ENCODE data around the gene ZNF75A.
"Not testable (repeated sequence)": the region's sequence is repeated elsewhere in the genome, so short reads cannot be mapped to it uniquely, and the experiment has no call there.

The ZNF75A gene

GRCh38 chr16:3305109-3306068 is at the start of gene ZNF75A, which contains the start of gene TIGD7:
Gene ZNF75A, plus strand, starts transcription at chr16:3305497. Its CDS starts 2,932 bp downstream, at chr16:3308429.
Gene TIGD7, minus strand, starts transcription at chr16:3305430. Its CDS starts 4,816 bp downstream, at chr16:3300614.
- DNase-seq (ENCODE audit: low read depth): peak; percentile 74

- no peak for DNase-seq (ENCODE audit: low read depth)
These were observed 49.0 kb upstream of the ZNF75A start, which contains the start of gene MEFV for GRCh38 chr16:3256146-3256865. Gene MEFV, minus strand, starts transcription at chr16:3256633. Its CDS starts 46 bp downstream, at chr16:3256587.

- DNase-seq (ENCODE audit: low read depth): no peak
These were observed 48.3 kb upstream of the ZNF75A start for GRCh38 chr16:3256866-3257465.

GRCh38 chr16:3259836-3260235 is 45.5 kb upstream of the ZNF75A start:
- no peak for DNase-seq (ENCODE audit: low read depth)

- DNase-seq (ENCODE audit: low read depth): no peak
These were observed 42.8 kb upstream of the ZNF75A start for GRCh38 chr16:3262517-3262916.

- DNase-seq (ENCODE audit: low read depth): peak; percentile 94
These were observed 40.9 kb upstream of the ZNF75A start for GRCh38 chr16:3264137-3265036.

GRCh38 chr16:3266873-3267537 is 38.3 kb upstream of the ZNF75A start:
- DNase-seq (ENCODE audit: low read depth): no peak

- DNase-seq (ENCODE audit: low read depth): no peak
These were observed 37.0 kb upstream of the ZNF75A start for GRCh38 chr16:3268294-3268693.

GRCh38 chr16:3270718-3271117 is 34.6 kb upstream of the ZNF75A start:
- not testable (repeated sequence) for DNase-seq (ENCODE audit: low read depth)

GRCh38 chr16:3271281-3271680 is 34.0 kb upstream of the ZNF75A start:
- not testable (repeated sequence) for DNase-seq (ENCODE audit: low read depth)

GRCh38 chr16:3274490-3274889 is 30.8 kb upstream of the ZNF75A start:
- no peak for DNase-seq (ENCODE audit: low read depth)

GRCh38 chr16:3274947-3275346 is 30.4 kb upstream of the ZNF75A start:
- DNase-seq (ENCODE audit: low read depth): no peak

- DNase-seq (ENCODE audit: low read depth): no peak
These were observed 28.6 kb upstream of the ZNF75A start for GRCh38 chr16:3276679-3277078.

GRCh38 chr16:3281222-3281820 is 24.0 kb upstream of the ZNF75A start:
- no peak for DNase-seq (ENCODE audit: low read depth)

GRCh38 chr16:3282103-3282729 is 23.1 kb upstream of the ZNF75A start:
- DNase-seq (ENCODE audit: low read depth): peak; percentile 10

- DNase-seq (ENCODE audit: low read depth): peak; percentile 86
These were observed 22.4 kb upstream of the ZNF75A start, which contains the start of gene ZNF263 for GRCh38 chr16:3282730-3283542. Gene ZNF263, plus strand, starts transcription at chr16:3283491. Its CDS starts 328 bp downstream, at chr16:3283819.

- no peak for DNase-seq (ENCODE audit: low read depth)
These were observed 21.5 kb upstream of the ZNF75A start for GRCh38 chr16:3283543-3284447.

GRCh38 chr16:3285131-3285530 is 20.2 kb upstream of the ZNF75A start:
- no peak for DNase-seq (ENCODE audit: low read depth)
